Measurements from ENCODE around the gene INSR. TPM values are rescaled to one million over a fixed set of nuclear protein-coding genes. Genes with fewer than 3 reads are reported as not detected.

Gene INSR
- total and polyA plus RNA-seq, 10 of the 15 experiments (the other 5 are each of a cell fraction or from before 2014, with no cell fraction given), result 4.2 to 34.9 (median 13.6) TPM

DNA sequence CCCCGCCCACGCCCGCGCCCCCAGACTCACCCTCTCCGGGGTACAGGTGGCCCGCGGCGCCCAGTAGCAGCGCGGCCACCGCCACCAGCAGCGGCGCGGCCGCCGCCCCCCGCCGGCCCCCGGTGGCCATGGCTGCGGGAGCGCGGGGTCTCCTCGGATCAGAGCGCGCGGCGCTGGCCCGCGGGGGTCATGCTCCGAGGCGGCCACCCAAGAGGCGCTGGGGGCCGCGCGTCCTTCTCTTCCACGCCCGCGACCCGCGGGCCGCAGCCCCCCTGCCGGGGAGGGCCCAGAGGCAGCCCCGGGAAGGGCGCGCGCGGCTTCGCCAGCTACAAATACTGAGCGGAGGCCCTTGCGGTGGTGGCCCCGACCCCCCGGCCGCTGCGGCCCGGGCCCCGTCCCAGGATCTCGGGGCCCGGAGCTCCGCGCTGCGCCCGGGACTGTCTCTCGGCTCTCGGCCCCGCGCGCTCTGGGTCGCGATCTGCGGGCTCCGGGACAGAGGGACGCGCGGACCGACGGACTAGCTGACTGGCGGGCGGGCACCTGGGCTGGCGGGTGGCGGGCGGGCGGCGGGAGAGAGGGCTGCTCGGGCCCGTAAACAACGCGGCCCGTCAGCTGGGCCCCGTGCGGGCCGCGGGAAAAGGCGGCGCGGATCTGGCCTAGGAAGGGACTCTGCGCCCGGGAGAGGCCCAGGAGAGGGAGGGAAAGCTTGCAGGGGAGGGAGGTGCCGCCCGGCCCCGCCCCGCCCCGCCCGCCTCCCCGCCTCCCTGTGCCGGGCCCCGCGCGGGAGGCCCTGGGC is at the start of gene INSR (continued):
- TF ChIP-seq CHD1 (IDR thresholded peaks at IDR 0.05; ENCODE audit: low read depth, low read length), result no peak
- TF ChIP-seq ZNF687 (IDR thresholded peaks at IDR 0.05), result 0 out of 2 replicates have a peak, but pooled peaks have one; percentile 34
- TF ChIP-seq ZZZ3 (IDR thresholded peaks at IDR 0.05; ENCODE audit: control insufficient read depth, insufficient read length, low read depth), result no peak
- no peak for TF ChIP-seq HDAC6 (IDR thresholded peaks at IDR 0.05; ENCODE audit: unreplicated experiment)
- TF ChIP-seq BHLHE40 (IDR thresholded peaks at IDR 0.05; ENCODE audit: borderline replicate concordance in 1 of 2, low read depth in 2 of 2, low read length in 1 of 2), result peak; percentile 63 to 78; a peak in 3 of 4 replicates
- TF ChIP-seq MEF2A (IDR thresholded peaks at IDR 0.05; ENCODE audit: insufficient read depth, low read depth, low read length), result 0 out of 2 replicates have a peak, but pooled peaks have one; percentile 24
- no peak for TF ChIP-seq SMAD1 (IDR thresholded peaks at IDR 0.05; ENCODE audit: low read depth, partially characterized antibody)
- TF ChIP-seq JUND (IDR thresholded peaks at IDR 0.05; ENCODE audit: low read depth, low read length), result no peak
- TF ChIP-seq, protein P1, sequence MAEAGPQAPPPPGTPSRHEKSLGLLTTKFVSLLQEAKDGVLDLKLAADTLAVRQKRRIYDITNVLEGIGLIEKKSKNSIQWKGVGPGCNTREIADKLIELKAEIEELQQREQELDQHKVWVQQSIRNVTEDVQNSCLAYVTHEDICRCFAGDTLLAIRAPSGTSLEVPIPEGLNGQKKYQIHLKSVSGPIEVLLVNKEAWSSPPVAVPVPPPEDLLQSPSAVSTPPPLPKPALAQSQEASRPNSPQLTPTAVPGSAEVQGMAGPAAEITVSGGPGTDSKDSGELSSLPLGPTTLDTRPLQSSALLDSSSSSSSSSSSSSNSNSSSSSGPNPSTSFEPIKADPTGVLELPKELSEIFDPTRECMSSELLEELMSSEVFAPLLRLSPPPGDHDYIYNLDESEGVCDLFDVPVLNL (IDR thresholded peaks at IDR 0.05; ENCODE audit: low read depth, low read length), result no peak
- TF ChIP-seq TCF3 (IDR thresholded peaks at IDR 0.05; ENCODE audit: borderline replicate concordance, insufficient read depth, low read depth, low read length), result peak; percentile 86
- TF ChIP-seq PKNOX1 (IDR thresholded peaks at IDR 0.05), result no peak
- no peak for TF ChIP-seq STAT3 (IDR thresholded peaks at IDR 0.05; ENCODE audit: low read depth, low read length)
- TF ChIP-seq HDAC2 (IDR thresholded peaks at IDR 0.05), result no peak
- TF ChIP-seq NFIC (IDR thresholded peaks at IDR 0.05; ENCODE audit: low read depth, low read length), result no peak
- TF ChIP-seq ZNF622 (IDR thresholded peaks at IDR 0.05), result no peak
- TF ChIP-seq PBX3 (IDR thresholded peaks at IDR 0.05; ENCODE audit: insufficient replicate concordance, low read depth, low read length), result peak; percentile 60
- no peak for TF ChIP-seq CHD4 (IDR thresholded peaks at IDR 0.05)
- TF ChIP-seq POU2F2 (IDR thresholded peaks at IDR 0.05; ENCODE audit: borderline replicate concordance, low read depth, low read length), result peak; percentile 58; the same call in 1 of the 3 replicates
- peak; percentile 19; the same call in 1 of the 2 replicates for TF ChIP-seq RAD21 (IDR thresholded peaks at IDR 0.05; ENCODE audit: insufficient read depth, low read depth, low read length)
- TF ChIP-seq SP1 (IDR thresholded peaks at IDR 0.05; ENCODE audit: low read depth, low read length), result peak; percentile 95
- TF ChIP-seq WRNIP1 (IDR thresholded peaks at IDR 0.05; ENCODE audit: borderline replicate concordance, low read depth, low read length), result no peak

Data from GM12878 (cell line).